ENCODE measurements around the gene AGPS.
"Not testable (repeated sequence)": the region's sequence is repeated elsewhere in the genome, so short reads cannot be mapped to it uniquely, and the experiment has no call there.

The AGPS gene

GRCh38 chr2:177392373-177393202 lies at the start of gene AGPS:
AGPS (plus strand) TSS chr2:177392773; CDS start chr2:177392790, 17 bp downstream.
- DNase-seq (ENCODE audit: low read depth in 2 of 2): peak; percentile 42 to 71

DNA sequence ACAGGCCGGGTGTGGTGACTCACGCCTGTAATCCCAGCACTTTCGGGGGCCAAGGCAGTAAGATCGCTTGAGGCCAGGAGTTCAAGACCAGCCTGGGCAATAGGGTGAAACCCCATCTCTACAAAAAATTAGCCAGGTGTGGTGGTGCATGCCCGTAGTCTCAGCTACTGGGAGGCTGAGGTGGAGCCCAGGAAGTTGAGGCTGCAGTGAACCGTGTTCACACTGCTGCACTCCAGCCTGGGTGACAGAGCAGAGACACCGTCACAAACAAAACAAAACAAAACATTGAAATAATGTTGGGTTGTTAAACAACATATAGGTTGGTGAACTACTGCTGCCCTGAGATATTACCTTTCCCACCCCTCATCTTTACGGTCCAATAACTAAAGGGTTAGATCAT lies 48.8 kb upstream of the AGPS start:
- no peak for DNase-seq (ENCODE audit: low read depth in 2 of 2)

DNA sequence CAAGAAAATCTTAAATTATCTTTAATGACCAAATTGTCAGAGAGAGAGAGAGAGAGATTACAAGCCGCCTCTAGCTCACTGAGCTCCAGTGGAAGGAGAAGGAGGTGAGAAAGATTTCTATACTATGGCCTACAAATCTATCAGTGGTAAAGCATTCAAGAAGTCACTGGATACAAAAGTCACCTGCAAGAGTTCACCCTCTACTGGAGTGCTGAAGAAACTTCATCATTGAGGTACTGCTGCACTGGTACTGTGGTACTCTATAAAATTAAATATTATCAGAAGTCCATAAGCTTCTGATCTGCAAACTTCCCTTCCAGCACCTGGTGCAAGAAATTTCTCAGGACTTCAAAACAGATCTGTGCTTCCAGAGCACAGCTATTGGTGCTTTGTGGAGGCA lies 48.3 kb upstream of the AGPS start:
- DNase-seq (ENCODE audit: low read depth in 2 of 2): no peak

DNA sequence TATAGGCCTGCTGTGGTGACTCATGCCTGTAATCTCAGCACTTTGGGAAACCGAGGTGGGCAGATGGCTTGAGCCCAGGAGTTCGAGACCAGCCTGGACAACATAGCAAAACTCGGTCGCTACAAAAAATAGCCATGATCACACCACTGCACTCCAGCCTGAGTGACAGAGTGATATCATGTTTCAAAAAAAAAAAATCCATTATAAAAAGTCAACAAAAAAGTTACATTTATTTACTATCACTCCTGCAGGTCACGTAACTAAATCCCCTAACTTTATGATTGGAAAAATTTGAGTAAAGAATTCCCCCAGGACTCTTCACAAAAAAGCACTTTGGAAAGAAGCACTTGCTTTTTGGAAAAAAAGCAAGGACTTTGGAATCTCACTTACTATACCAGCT lies 46.4 kb upstream of the AGPS start:
- no peak for DNase-seq (ENCODE audit: low read depth in 2 of 2)

DNA sequence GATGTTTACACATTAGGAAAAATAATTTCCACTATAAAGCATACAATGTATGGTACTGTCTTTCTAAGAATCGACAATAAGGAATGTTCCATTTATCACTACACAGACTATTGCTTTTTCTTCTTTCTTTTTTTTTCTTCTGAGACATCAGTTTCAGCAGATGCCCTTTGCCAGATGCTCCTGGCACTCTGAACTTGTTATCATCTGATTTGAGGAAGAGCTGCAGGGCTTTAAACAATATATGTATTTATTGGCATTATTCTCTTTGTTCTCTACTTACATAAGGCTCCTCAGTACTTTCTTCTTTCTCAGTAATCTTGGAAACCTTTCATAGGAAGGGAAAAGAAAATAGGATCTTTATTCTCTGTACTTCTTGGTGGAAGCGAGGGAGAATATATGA lies 45.0 kb upstream of the AGPS start:
- no peak for DNase-seq (ENCODE audit: low read depth in 2 of 2)

GRCh38 chr2:177348118-177348654 lies 44.4 kb upstream of the AGPS start:
- no peak for DNase-seq (ENCODE audit: low read depth in 2 of 2)

GRCh38 chr2:177348733-177349693 lies 43.6 kb upstream of the AGPS start:
- DNase-seq (ENCODE audit: low read depth in 2 of 2): no peak

DNA sequence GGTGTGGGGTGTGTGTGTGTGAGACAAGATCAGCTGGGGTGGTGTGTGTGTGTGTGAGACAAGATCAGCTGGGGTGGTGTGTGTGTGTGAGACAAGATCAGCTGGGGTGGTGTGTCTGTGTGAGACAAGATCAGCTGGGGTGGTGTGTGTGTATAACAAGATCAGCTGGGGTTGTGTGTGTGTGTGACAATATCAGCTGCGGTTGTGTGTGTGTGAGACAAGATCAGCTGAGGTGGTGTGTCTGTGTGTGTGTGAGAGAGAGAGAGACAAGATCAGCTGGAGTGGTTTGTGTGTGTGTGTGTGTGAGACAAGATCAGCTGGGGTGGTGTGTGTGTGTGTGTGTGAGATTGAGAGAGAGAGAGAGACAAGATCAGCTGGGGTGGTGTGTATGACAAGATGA lies 41.9 kb upstream of the AGPS start:
- not testable (repeated sequence) for DNase-seq (ENCODE audit: low read depth in 2 of 2)

GRCh38 chr2:177351121-177351520 lies 41.5 kb upstream of the AGPS start:
- not testable (repeated sequence) for DNase-seq (ENCODE audit: low read depth in 2 of 2)

GRCh38 chr2:177352441-177353186 lies 40.0 kb upstream of the AGPS start:
- DNase-seq (ENCODE audit: low read depth in 2 of 2): no peak

DNA sequence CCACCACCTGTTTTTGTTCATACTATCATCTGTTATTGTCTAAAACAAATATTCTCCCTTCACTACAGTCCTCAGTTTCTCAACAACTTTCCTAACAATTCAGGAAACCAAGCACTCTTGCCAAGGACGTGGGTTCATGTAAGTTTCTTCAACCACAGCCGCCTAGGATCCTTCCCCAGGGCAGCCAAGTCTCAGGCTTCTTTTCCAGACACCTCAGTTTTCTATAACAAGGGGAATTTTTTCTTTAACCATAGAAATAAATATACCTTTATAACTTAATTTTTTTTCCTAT lies 39.4 kb upstream of the AGPS start:
- DNase-seq (ENCODE audit: low read depth in 2 of 2): no peak

DNA sequence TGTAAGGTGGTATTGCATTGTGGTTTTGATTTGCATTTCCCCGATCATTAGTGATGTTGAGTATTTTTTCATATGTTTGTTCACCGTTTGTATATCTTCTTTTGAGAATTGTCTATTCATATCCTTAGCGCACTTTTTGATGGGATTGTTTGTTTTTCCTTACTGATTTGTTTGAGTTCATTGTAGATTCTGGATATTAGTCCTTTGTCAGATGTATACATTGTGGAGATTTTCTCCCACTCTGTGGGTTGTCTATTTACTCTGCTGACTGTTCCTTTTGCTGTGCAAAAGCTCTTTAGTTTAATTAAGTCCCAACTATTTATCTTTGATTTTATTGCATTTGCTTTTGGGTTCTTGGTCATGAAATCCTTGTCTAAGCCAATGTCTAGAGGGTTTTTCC lies 38.0 kb upstream of the AGPS start:
- not testable (repeated sequence) for DNase-seq (ENCODE audit: low read depth in 2 of 2)

- DNase-seq (ENCODE audit: low read depth in 2 of 2): no peak
Measured at GRCh38 chr2:177355874-177356273, 36.7 kb upstream of the AGPS start.

DNA sequence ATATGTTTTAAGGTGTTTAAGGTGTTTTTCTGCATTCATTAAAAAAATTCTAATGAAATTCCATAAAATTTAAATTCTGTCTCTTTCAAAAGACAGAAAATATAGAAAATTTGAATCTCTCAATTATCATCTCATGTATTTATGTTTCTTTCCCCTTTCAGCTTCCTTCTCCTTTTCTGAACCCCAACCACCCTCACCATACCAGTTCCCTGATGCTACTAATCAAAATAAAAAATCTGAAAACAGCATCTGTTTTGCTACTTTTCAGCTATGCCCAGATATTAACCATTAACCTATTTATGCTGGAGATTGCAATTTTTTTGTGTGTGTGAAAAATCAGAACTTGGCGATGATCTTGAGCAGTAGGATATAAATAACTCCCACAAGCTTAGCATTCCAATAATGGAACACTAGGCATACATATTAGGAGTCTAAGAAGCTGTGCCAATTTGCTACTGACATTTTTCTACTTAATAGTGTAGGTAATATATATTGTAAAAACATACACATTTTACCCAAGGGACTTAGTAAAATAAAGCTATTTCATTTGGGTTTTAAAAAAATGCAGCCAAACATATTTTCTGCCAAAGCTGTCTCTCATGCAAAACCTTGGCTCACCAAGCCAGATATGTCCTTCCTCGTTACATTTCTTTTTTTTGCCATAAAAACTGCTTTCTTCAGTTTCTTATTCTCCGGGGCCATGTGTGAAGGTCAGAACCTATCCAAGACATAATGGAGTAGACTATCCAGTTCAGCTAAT lies 32.6 kb upstream of the AGPS start:
- DNase-seq (ENCODE audit: low read depth in 2 of 2): no peak

DNA sequence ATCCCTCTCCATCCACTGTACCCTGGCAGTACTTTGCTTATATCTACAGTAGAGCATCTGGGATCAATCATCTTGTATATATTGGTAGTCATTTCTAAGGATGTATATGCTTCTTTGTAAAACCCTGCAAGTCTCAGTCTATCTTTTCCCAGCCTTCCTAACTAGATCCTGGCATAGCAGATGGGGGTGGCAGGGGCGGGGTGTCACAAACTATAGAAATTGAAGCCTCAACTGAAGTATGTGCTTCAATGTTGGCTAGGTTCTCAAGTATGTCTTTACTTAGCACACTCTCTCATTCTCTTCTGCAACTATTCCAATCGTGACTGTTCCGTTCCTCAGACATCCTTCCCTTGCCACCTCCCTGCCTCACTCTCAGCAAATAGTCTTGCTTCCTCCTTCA lies 30.1 kb upstream of the AGPS start:
- no peak for DNase-seq (ENCODE audit: low read depth in 2 of 2)

DNA sequence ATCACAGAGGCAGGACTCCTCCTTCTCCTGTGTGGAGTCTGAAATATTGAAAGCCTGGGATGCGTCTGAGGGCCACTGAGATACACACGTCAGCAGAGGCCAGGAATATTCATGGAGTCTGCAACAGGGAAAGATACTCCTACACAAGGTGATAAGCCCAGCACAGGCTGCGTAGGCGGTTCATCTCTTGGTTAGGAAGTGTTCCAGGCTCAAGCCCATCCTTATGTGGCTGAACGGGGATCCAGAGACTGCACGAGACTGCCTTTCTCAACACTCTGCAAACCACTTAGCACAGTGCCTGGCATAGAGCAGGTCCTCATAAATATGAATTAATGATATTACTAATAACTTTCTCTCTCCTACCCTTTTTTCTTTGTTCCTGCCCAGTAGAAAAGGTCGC lies 29.2 kb upstream of the AGPS start:
- DNase-seq (ENCODE audit: low read depth in 2 of 2): no peak

GRCh38 chr2:177365764-177366163 lies 26.8 kb upstream of the AGPS start:
- DNase-seq (ENCODE audit: low read depth in 2 of 2): not testable (repeated sequence)

DNA sequence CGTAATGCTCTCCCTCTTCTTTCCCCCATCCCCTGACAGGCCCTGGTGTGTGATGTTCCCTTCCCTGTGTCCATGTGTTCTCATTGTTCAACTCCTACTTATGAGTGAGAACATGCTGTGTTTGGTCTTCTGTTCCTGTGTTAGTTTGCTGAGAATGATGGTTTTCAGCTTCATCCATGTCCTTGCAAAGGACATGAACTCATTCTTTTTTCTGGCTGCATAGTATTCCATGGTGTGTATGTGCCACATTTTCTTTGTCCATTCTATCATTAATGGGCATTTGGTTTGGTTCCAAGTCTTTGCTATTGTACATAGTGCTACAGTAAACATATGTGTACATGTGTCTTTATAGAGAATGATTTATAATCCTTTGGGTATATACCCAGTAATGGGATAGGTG lies 24.6 kb upstream of the AGPS start:
- DNase-seq (ENCODE audit: low read depth in 2 of 2): not testable (repeated sequence)

DNA sequence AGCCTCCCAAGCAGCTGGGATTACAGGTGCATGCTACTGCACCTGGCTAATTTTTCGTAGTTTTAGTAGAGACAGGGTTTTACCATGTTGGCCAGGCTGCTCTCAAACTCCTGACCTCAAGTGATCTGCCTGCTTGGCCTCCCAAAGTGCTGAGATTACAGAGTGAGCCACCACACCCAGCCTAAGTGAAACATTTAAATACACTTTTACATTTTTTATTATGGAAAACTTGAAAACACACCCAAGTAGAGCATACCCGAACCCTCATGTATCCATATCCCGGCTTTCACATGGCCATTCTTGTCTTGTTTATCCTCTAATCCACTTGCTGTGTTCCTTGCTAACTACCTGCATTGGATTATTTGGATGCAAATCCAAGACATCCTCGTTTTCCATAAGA lies 13.2 kb upstream of the AGPS start:
- DNase-seq (ENCODE audit: low read depth in 2 of 2): no peak

DNA sequence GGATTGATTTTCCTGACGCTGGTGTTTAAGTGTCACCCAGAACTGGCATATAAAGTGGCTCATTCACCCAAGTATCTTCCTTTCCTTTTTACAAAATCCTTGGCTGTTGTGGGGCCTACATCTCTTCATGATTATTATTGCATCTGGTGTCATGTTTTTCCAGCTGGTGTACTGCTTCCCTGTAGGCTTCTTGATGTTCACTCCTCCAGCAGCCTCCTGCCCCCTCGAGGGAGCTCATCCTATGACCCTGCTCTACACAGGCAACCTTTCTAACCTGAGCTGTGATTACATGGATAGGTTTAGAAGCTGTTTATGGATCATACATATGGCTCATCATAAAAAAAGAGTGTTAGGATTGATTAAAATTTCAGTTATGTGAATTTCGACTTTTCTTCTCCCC lies 12.4 kb upstream of the AGPS start:
- no peak for DNase-seq (ENCODE audit: low read depth in 2 of 2)

GRCh38 chr2:177383935-177384334 lies 8.6 kb upstream of the AGPS start:
- DNase-seq (ENCODE audit: low read depth in 2 of 2): no peak

All from stimulated activated CD4-positive, alpha-beta T cell treated with anti-CD3 and anti-CD28 coated beads, Interleukin-15, amount 100 ng/mL, for 48 hours (primary cell).